ENCODE data around the gene STARD8. TPM values are rescaled to one million over a fixed set of nuclear protein-coding genes. Genes with fewer than 3 reads are reported as not detected.

The STARD8 gene
- total RNA-seq, 2 donors from 2014 or later = 1.6 to 2.3 TPM

DNA sequence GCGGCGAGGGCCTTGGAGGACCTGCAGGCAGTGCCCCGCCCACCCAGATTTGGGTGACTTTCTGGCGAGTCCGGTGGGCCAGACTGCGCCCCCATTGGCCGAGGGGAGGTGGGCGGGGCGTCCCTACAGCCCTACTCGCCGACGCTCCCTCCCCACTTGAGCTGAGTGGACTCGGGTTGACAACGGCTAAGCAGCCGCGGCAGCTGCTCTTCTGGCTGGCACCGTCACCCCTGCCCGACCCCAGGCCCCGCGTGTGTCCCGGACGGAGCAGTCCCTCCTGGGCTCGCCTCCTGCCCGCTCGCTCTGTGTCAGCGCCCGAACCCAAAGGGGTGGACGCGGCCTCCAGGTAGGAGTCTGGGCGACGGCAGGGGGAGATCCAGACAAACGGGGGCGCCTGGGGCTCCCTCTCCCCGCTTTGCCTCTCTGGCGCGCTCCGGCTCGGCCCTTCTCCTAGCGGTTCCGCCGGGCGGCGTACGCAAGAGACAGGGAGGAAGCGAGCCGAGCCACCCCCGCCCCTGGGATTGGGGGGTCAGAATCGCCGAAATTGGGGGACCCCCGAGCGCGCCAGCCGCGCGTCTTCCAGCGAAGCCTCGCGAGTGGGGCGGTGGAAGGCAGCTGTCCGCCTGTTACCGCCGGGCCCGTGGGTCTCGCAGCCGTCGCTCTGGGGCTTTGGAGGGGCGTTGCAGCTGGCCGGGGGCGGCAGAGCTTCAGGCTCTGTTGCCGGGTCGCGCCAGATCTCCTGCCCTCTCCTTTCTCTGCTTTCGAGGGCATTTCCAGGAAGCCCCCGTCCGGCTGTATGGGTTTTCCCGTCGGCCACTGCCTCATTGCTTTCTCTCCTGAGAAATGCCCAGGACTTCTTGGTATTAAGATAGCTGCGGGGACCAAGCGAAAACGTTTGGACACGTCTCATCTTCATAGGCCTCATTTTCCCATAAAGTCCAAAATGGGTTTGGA is 46.3 kb downstream of the STARD8 start:
- intact Hi-C loops (cut with DNase I) = no loop called here
- Histone ChIP-seq H3K27ac (peak overlapping the region; percentile 17), H3K27me3 (no peaks in the 10 kb centered on the region), H3K9me3 (no peaks in the 10 kb centered on the region), H3K9ac (ENCODE audit: low read depth in 2 of 2, low read length in 2 of 2) (peak overlapping the region in 1 of 2 donors; percentile 50), H3K4me1 (no peaks in the 10 kb centered on the region), H3K36me3 (no peaks in the 10 kb centered on the region), H3K4me3 (peak overlapping the region; percentile 31)
- TF ChIP-seq, protein P1, sequence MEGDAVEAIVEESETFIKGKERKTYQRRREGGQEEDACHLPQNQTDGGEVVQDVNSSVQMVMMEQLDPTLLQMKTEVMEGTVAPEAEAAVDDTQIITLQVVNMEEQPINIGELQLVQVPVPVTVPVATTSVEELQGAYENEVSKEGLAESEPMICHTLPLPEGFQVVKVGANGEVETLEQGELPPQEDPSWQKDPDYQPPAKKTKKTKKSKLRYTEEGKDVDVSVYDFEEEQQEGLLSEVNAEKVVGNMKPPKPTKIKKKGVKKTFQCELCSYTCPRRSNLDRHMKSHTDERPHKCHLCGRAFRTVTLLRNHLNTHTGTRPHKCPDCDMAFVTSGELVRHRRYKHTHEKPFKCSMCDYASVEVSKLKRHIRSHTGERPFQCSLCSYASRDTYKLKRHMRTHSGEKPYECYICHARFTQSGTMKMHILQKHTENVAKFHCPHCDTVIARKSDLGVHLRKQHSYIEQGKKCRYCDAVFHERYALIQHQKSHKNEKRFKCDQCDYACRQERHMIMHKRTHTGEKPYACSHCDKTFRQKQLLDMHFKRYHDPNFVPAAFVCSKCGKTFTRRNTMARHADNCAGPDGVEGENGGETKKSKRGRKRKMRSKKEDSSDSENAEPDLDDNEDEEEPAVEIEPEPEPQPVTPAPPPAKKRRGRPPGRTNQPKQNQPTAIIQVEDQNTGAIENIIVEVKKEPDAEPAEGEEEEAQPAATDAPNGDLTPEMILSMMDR (IDR thresholded peaks at IDR 0.05) = no peak
- peak; percentile 53 for DNase-seq

DNA sequence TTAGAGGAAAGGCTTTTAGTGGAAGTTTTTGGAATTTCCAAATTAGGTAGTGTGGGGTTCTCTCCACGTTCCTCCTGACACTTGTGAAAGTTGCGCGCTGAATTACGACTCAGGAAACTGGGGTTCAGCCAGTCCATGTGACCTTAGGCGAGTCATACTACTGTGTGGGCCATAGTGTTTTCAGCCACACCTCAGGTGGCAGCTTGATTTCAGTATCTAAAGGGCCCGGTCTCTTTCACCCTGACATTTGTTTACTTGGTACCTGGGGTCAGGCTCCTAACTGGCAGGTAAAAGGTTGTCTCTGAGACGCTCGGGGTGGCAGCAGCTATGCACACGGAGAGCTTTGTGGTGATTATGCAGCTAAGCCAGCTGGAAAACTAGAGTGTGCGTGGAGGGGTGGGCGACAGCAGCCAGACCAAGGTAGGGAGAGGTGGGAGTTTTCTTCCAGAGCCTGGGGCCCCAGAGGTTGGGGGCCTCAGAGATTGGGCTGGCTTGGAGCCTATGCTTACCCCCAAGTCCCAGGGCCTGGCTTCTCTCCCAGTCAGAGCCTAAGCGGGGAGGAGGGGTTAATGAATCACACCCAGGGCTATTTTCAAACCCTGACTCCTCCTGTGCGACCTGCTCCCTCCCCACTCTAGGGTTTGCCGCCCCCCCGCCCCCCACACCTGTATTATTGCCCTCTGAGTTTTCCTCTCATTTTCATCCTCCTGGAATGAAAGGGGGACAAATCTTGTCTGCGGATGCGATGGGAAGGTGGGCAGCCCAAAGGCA is 47.2 kb downstream of the STARD8 start:
- Histone ChIP-seq H3K9ac (ENCODE audit: low read depth in 2 of 2, low read length in 2 of 2) (peak overlapping the region in 1 of 2 donors; percentile 27), H3K4me1 (no peaks in the 10 kb centered on the region), H3K27me3 (no peaks in the 10 kb centered on the region), H3K4me3 (peak overlapping the region; percentile 31), H3K27ac (no peak overlapping the region), H3K36me3 (no peaks in the 10 kb centered on the region), H3K9me3 (no peaks in the 10 kb centered on the region)
- TF ChIP-seq, protein P1 (IDR thresholded peaks at IDR 0.05) = no peak
- intact Hi-C loops (cut with DNase I) = no loop called here
- no peak for DNase-seq

DNA sequence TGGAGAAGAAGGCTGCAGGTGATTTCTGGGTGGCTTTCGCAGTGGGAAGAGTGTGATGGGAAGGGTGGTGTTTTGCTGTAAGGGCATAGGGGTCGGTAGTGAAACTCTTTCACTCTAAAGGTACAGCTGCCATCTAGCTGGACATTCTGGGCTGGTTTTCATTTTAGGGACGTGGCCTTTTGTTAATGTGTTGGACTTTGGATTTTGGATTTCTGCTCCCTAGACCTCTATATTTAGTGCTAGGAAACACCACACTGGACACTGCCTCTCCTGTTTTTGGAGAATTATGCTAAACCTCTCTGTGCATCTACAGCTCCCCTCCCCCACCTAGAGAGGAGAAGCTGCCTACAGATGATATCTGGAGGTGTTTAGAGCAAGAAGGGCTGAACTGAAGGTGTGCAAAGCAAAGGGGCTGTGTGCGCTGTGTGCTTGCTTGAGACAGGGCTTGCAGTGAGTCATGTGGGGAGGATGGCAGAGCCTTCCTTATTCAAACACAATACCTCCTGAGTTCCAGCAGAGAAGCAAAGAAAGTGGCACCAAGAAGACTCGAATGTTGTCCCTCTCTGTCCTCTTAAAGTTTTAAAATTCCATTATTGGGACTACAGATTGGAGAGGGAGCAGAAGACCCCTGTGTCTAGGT is 47.9 kb downstream of the STARD8 start:
- intact Hi-C loops (cut with DNase I) = no loop called here
- H3K9ac ChIP-seq (ENCODE audit: low read depth in 2 of 2, low read length in 2 of 2) = no peak overlapping the region

DNA sequence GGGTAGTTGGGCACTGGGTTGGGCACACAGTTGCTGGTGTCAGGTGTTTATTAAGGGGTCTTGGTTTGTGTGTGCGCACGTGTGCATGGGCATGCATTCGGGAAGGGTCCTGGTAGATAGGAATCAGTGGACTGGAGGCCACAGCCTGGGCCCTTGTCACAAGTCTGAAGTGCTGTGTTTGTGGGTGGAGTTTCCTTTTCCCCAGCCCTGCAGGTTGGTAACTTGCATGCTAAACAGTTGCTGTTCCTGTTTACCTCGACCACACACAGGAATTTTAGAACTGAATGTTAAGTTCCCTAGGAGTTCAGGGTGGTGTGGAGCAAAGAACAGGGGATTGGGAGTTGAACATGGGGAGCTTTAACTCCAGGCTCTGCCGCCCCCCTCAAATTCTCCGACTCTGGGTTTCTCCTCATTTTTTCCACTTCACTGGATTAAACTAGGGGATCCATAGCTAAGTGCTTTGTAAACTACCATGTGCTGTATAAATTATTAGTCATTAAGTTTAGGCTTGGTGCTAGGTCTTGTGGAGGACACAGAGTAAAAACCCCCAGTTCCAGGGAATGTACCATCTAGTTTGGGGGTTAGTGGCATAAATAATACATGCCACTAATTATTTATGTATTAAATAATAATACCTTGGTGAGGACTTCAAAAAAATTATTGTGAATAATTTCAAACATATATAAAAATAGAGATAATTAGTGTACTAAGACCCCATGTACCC is 49.0 kb downstream of the STARD8 start:
- H3K9ac ChIP-seq (ENCODE audit: low read depth in 2 of 2, low read length in 2 of 2) = no peak overlapping the region
- H3K27me3 ChIP-seq = no peaks in the 10 kb centered on the region
- no peaks in the 10 kb centered on the region for H3K36me3 ChIP-seq
- H3K27ac ChIP-seq = peak overlapping the region; percentile 24
- H3K9me3 ChIP-seq = no peaks in the 10 kb centered on the region
- H3K4me1 ChIP-seq = no peaks in the 10 kb centered on the region
- TF ChIP-seq, protein P1 (IDR thresholded peaks at IDR 0.05) = no peak
- DNase-seq = no peak
- no peak overlapping the region for H3K4me3 ChIP-seq
- intact Hi-C loops (cut with DNase I) = no loop called here

More for the DNA sequence above, 47.9 kb downstream of the STARD8 start:
- no peaks in the 10 kb centered on the region for H3K4me1 ChIP-seq
- no peaks in the 10 kb centered on the region for H3K9me3 ChIP-seq
- H3K36me3 ChIP-seq = no peaks in the 10 kb centered on the region
- TF ChIP-seq, protein P1 (IDR thresholded peaks at IDR 0.05) = no peak
- H3K4me3 ChIP-seq = no peak overlapping the region
- no peak for DNase-seq
- no peak overlapping the region for H3K27ac ChIP-seq
- no peaks in the 10 kb centered on the region for H3K27me3 ChIP-seq

DNA sequence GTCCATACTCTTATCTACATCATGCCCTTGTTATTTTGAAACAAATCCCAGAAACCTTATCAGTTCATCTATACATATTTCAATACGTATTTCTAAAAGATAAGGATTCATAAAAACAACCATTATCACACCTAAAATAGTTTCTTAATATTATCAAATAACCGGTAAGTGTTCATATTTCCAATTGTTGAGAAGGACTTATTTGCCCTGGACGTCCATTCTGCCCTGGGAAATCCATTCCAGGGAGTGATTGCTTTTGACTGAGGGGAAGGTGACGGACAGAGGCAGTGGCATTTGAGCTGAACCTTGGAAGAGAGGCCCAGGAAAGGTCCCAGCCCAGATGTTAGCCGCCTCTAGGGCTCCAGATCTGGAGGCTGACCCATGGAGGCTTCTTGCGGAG is 49.6 kb downstream of the STARD8 start:
- Histone ChIP-seq H3K9ac (ENCODE audit: low read depth in 2 of 2, low read length in 2 of 2) (no peak overlapping the region), H3K27me3 (no peaks in the 10 kb centered on the region), H3K36me3 (no peaks in the 10 kb centered on the region), H3K4me1 (no peaks in the 10 kb centered on the region), H3K4me3 (no peak overlapping the region), H3K27ac (no peak overlapping the region), H3K9me3 (no peaks in the 10 kb centered on the region)
- TF ChIP-seq, protein P1 (IDR thresholded peaks at IDR 0.05) = no peak
- DNase-seq = no peak
- intact Hi-C loops (cut with DNase I) = no loop called here
